HCT116 (cell line): Measurements from ENCODE around the gene COBL. TPM values are rescaled to one million over a fixed set of nuclear protein-coding genes. Genes with fewer than 3 reads are reported as not detected.

Experiments
- ATAC-seq: fragments of 200-7000 bp; cut with Tn5 transposase; 2 replicates; pipeline ENCODE4 v1.9.1; 2020; ENCODE audit warnings: mild to moderate bottlenecking, moderate library complexity
- BruUV-seq: library from RNA; stranded (reverse); fragments of 400-500 nt; replicated peaks from 2 replicates; lab custom pipeline; 2021; lab: Mats Ljungman, UMichigan
- CTCF ChIA-PET: fragments of 300-600 bp; sonication (Branson Sonifier 250); formaldehyde crosslinking; loops from one replicate; lab custom pipeline; 2021; ENCODE audit warnings: antibody characterized with exemption; lab: Charles Lee
- POLR2A ChIA-PET: fragments of 300-600, 350-600 bp; sonication (Branson Sonifier 250); formaldehyde crosslinking; loops from one replicate; lab custom pipeline; 2021; ENCODE audit warnings: antibody characterized with exemption; lab: Charles Lee
- RAD21 ChIA-PET, 2 experiments: fragments of 300-600 bp; sonication (Branson Sonifier 250); formaldehyde crosslinking; loops; one replicate each; lab custom pipeline; 2023; ENCODE audit warnings: low total read pairs in 2 of 2; ENCODE audit not compliant: uncharacterized antibody in 2 of 2, unreplicated experiment in 2 of 2, low non-redundant PET in 1 of 2; lab: Charles Lee
- DNase-seq: peaks from one replicate; pipeline ENCODE4 v3.0.0-alpha.2; 2010; ENCODE audit warnings: low read depth, low spot score
- H2AFZ ChIP-seq: fragments of 200-600 bp; shearing (Covaris generic), sonication (generic); 2 replicates; pipeline ENCODE4 v1.6.1; 2017; ENCODE audit warnings: low read depth, mixed run types, mixed read lengths, antibody characterized with exemption, low read length; ENCODE audit not compliant: poor library complexity, severe bottlenecking
- H3K27ac ChIP-seq: 2 replicates; pipeline ENCODE4 v1.5.1; 2012; ENCODE audit warnings: low read depth, low read length
- H3K27me3 ChIP-seq: fragments of 200-600 bp; sonication (generic); 2 replicates; pipeline ENCODE4 v1.6.1; 2016; ENCODE audit warnings: mixed run types, low read length, mixed read lengths; ENCODE audit not compliant: insufficient read depth
- H3K36me3 ChIP-seq, 2 experiments: fragments of 200-500 bp in 1 of 2; fragments of 200-600 bp in 1 of 2; sonication (Bioruptor generic) in 1 of 2; sonication (generic) in 1 of 2; 2 replicates each; pipeline versions ENCODE4 v1.5.1 to v1.6.1; 2014 to 2016; ENCODE audit warnings: low read length in 2 of 2, inconsistent platforms in 1 of 2, mixed read lengths in 1 of 2, mixed run types in 1 of 2; ENCODE audit not compliant: insufficient read depth in 2 of 2, control insufficient read depth in 1 of 2
- H3K4me1 ChIP-seq, 2 experiments: fragments of 200-600 bp in 1 of 2; sonication (generic) in 1 of 2; 2 replicates each; pipeline versions ENCODE4 v1.5.1 to v1.6.1; 2012 to 2017; ENCODE audit warnings: low read length in 2 of 2, inconsistent platforms in 1 of 2, mild to moderate bottlenecking in 1 of 2, mixed read lengths in 1 of 2, mixed run types in 1 of 2, moderate library complexity in 1 of 2; ENCODE audit not compliant: insufficient read depth in 2 of 2, control insufficient read depth in 1 of 2
- H3K4me2 ChIP-seq: fragments of 200-600 bp; sonication (generic); 2 replicates; pipeline ENCODE4 v1.6.1; 2017; ENCODE audit warnings: mixed run types, low read length, mixed read lengths
- H3K4me3 ChIP-seq, 2 experiments: fragments of 200-600 bp in 1 of 2; sonication (generic) in 1 of 2; replicated peaks in 1 of 2; 2 replicates each; pipeline ENCODE4 v1.5.1; 2011 to 2016; ENCODE audit warnings: low read length in 2 of 2, control low read depth in 1 of 2, low read depth in 1 of 2, mild to moderate bottlenecking in 1 of 2, mixed read lengths in 1 of 2, mixed run types in 1 of 2
- H3K79me2 ChIP-seq: fragments of 200-600 bp; sonication (generic); 2 replicates; pipeline ENCODE4 v1.6.1; 2017; ENCODE audit warnings: mild to moderate bottlenecking, mixed run types, low read length, moderate library complexity, mixed read lengths; ENCODE audit not compliant: insufficient read depth
- H3K9ac ChIP-seq: fragments of 200-600 bp; sonication (generic); 2 replicates; pipeline ENCODE4 v1.6.1; 2016; ENCODE audit warnings: low read length, mixed read lengths
- H3K9me2 ChIP-seq: fragments of 200-600 bp; sonication (generic), shearing (Covaris generic); 2 replicates; pipeline ENCODE4 v1.6.1; 2017; ENCODE audit warnings: mixed run types, mild to moderate bottlenecking, moderate library complexity; ENCODE audit not compliant: insufficient read depth
- H3K9me3 ChIP-seq, 2 experiments: fragments of 200-500 bp in 1 of 2; fragments of 200-600 bp in 1 of 2; sonication (Bioruptor generic) in 1 of 2; sonication (generic) in 1 of 2; 2 replicates each; pipeline ENCODE4 v1.6.1; 2014 to 2017; ENCODE audit warnings: low read length in 2 of 2, mixed read lengths in 2 of 2, inconsistent platforms in 1 of 2, low read depth in 1 of 2, mild to moderate bottlenecking in 1 of 2, mixed run types in 1 of 2, moderate library complexity in 1 of 2; ENCODE audit not compliant: control insufficient read depth in 1 of 2, insufficient read depth in 1 of 2
- H4K20me1 ChIP-seq: fragments of 200-600 bp; sonication (generic), shearing (Covaris generic); 2 replicates; pipeline ENCODE4 v1.6.1; 2017; ENCODE audit warnings: mixed run types, mild to moderate bottlenecking, moderate library complexity; ENCODE audit not compliant: insufficient read depth
- CBX3 ChIP-seq: IDR thresholded peaks from 2 replicates; pipeline ENCODE4 v1.6.1; 2012; ENCODE audit warnings: low read depth
- CEBPB ChIP-seq: IDR thresholded peaks from 2 replicates; pipeline ENCODE4 v1.6.1; 2012; ENCODE audit warnings: low read depth
- EZH2 ChIP-seq: fragments of 200-600 bp; sonication (generic); IDR thresholded peaks from 2 replicates; pipeline ENCODE4 v1.6.1; 2017; ENCODE audit warnings: antibody characterized with exemption, mixed run types
- EZH2phosphoT487 ChIP-seq: fragments of 200-600 bp; IDR thresholded peaks from 2 replicates; pipeline ENCODE4 v1.6.1; 2018; ENCODE audit warnings: antibody characterized with exemption, borderline replicate concordance
- JUND ChIP-seq: IDR thresholded peaks from 2 replicates; pipeline ENCODE4 v1.6.1; 2012
- RAD21 ChIP-seq: IDR thresholded peaks from 2 replicates; pipeline ENCODE4 v1.6.1; 2012; ENCODE audit warnings: low read depth, mild to moderate bottlenecking
- SP1 ChIP-seq: IDR thresholded peaks from 2 replicates; pipeline ENCODE4 v1.6.1; 2012; ENCODE audit warnings: low read depth
- YY1 ChIP-seq: IDR thresholded peaks from 2 replicates; pipeline ENCODE4 v1.6.1; 2011; ENCODE audit warnings: low read length, low read depth, moderate library complexity, mild to moderate bottlenecking; ENCODE audit not compliant: insufficient replicate concordance; ENCODE audit errors: extremely low read depth
- ZNF274 ChIP-seq: fragments of 200-500 bp; sonication (Bioruptor generic); IDR thresholded peaks from 2 replicates; pipeline ENCODE4 v1.6.1; 2014; ENCODE audit warnings: mild to moderate bottlenecking, low read depth, low read length, inconsistent platforms
- intact Hi-C: fragments of 100-400 bp; cut with micrococcal nuclease; formaldehyde crosslinking; loops from 2 replicates; pipeline ENCODE4 v1.10.0; 2022
- total RNA-seq: library from RNA; stranded (reverse); gene quantifications from one replicate; pipeline ENCODE4 v1.2.1, GENCODE V29; 2021; ENCODE audit not compliant: unreplicated experiment
- TF ChIP-seq, protein P1 (sequence below): IDR thresholded peaks from 2 replicates; pipeline ENCODE4 v1.6.1; 2012
- TF ChIP-seq, protein P2 (sequence below): IDR thresholded peaks from 2 replicates; pipeline ENCODE4 v1.6.1; 2011; ENCODE audit warnings: mild to moderate bottlenecking, low read length, moderate library complexity; ENCODE audit not compliant: insufficient replicate concordance; ENCODE audit errors: extremely low read depth
- TF ChIP-seq, protein P3 (sequence below), 3 experiments: fragments of 200-600 bp in 1 of 3; sonication (generic) in 1 of 3; IDR thresholded peaks in 2 of 3; conservative IDR thresholded peaks in 1 of 3; 2 replicates each; pipeline ENCODE4 v1.5.1; 2012 to 2017; ENCODE audit warnings: low read depth in 2 of 3, low read length in 2 of 3, antibody characterized with exemption in 1 of 3, borderline replicate concordance in 1 of 3, control low read depth in 1 of 3, mild to moderate bottlenecking in 1 of 3, mixed read lengths in 1 of 3, mixed run types in 1 of 3, moderate library complexity in 1 of 3; ENCODE audit not compliant: insufficient read depth in 1 of 3

Gene COBL
- total RNA-seq, 1 experiment from 2014 or later: 19.3 TPM

DNA sequence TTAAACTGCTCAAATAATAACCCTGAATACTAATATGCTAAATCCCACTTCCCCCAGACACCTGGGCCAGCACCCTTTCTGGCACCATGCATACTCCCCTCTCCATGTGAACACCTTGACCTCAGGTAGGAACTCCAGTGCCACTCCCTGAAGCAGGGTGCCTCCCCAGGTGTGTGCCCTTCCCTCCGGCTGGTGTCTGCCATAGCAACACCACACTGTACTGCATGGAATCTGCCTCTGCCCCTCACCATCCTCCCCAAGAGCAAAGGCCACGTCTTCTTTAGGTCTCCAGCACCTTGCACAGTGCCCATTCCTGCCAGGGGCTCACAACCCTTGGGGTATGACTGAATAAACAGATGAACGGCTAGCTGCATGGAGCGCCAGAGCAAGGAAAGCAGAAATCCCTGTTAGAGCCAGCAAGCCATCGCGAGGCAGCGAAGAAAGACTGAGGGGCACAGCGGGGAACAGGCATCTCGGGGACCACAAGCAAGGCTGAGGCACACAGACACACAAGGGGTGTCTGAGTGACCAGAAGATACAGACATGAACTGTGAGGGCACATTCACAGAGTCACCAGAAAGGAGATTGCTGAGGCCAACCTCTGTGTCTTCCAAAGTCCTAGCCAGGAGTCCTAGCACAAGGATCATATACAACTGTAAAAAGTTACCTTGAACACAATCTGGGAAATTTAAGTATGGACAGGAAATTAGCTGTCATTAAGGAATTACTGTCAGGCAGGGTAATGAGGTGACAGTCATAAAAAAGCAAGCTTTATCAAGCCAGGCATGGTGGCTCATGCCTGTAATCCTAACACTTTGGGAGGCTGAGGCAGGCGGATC is 25.7 kb downstream of the COBL start:
- Histone ChIP-seq H3K9ac (no peak overlapping the region), H3K27ac (no peak overlapping the region), H3K4me2 (no peak overlapping the region), H3K36me3 (no peaks in the 10 kb centered on the region), H3K9me3 (no peaks in the 10 kb centered on the region), H3K4me3 (no peak overlapping the region), H4K20me1 (no peaks in the 10 kb centered on the region), H3K79me2 (peaks cover 5% of the 10 kb centered on the region; the same call in 1 of the 2 replicates), H3K4me1 (peaks cover 14 to 41% of the 10 kb centered on the region in 2 experiments), H2AFZ (no peak overlapping the region), H3K27me3 (no peaks in the 10 kb centered on the region), H3K9me2 (no peaks in the 10 kb centered on the region)
- TF ChIP-seq YY1: no peak
- TF ChIP-seq RAD21: no peak
- TF ChIP-seq, protein P1, sequence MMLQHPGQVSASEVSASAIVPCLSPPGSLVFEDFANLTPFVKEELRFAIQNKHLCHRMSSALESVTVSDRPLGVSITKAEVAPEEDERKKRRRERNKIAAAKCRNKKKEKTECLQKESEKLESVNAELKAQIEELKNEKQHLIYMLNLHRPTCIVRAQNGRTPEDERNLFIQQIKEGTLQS: no peak
- TF ChIP-seq ZNF274: no peak
- TF ChIP-seq, protein P2, sequence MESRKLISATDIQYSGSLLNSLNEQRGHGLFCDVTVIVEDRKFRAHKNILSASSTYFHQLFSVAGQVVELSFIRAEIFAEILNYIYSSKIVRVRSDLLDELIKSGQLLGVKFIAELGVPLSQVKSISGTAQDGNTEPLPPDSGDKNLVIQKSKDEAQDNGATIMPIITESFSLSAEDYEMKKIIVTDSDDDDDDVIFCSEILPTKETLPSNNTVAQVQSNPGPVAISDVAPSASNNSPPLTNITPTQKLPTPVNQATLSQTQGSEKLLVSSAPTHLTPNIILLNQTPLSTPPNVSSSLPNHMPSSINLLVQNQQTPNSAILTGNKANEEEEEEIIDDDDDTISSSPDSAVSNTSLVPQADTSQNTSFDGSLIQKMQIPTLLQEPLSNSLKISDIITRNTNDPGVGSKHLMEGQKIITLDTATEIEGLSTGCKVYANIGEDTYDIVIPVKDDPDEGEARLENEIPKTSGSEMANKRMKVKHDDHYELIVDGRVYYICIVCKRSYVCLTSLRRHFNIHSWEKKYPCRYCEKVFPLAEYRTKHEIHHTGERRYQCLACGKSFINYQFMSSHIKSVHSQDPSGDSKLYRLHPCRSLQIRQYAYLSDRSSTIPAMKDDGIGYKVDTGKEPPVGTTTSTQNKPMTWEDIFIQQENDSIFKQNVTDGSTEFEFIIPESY: no peak
- no peak for TF ChIP-seq JUND
- no peak for TF ChIP-seq CEBPB
- TF ChIP-seq SP1: no peak
- no peak for TF ChIP-seq CBX3
- TF ChIP-seq, protein P3, sequence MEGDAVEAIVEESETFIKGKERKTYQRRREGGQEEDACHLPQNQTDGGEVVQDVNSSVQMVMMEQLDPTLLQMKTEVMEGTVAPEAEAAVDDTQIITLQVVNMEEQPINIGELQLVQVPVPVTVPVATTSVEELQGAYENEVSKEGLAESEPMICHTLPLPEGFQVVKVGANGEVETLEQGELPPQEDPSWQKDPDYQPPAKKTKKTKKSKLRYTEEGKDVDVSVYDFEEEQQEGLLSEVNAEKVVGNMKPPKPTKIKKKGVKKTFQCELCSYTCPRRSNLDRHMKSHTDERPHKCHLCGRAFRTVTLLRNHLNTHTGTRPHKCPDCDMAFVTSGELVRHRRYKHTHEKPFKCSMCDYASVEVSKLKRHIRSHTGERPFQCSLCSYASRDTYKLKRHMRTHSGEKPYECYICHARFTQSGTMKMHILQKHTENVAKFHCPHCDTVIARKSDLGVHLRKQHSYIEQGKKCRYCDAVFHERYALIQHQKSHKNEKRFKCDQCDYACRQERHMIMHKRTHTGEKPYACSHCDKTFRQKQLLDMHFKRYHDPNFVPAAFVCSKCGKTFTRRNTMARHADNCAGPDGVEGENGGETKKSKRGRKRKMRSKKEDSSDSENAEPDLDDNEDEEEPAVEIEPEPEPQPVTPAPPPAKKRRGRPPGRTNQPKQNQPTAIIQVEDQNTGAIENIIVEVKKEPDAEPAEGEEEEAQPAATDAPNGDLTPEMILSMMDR (IDR thresholded peaks at IDR 0.05 in 2 of 3, conservative IDR thresholded peaks at IDR 0.05 in 1 of 3; ENCODE audit: borderline replicate concordance in 1 of 3, insufficient read depth in 1 of 3, low read depth in 2 of 3, low read length in 2 of 3): no peak
- TF ChIP-seq EZH2phosphoT487: no peak
- TF ChIP-seq EZH2: no peak
- BruUV-seq: no TSS peak
- ChIA-PET POLR2A (no interaction called here), CTCF (no interaction called here), RAD21 (no interaction called here)
- DNase-seq: no peak
- ATAC-seq: no peak
- intact Hi-C loops: no loop called here
